Measurements from ENCODE around the gene ALCAM. TPM values are rescaled to one million over a fixed set of nuclear protein-coding genes. Genes with fewer than 3 reads are reported as not detected.

ALCAM gene
- total and polyA plus RNA-seq, 8 donors = 11.3 to 121 (median 50.7) TPM

- TF ChIP-seq POLR2A (IDR thresholded peaks at IDR 0.05) (no peak), POLR2AphosphoS5 (IDR thresholded peaks at IDR 0.05) (no peak), EP300 (IDR thresholded peaks at IDR 0.05) (no peak), CTCF (IDR thresholded peaks at IDR 0.05) (no peak)
- Histone ChIP-seq H3K4me1 (peaks cover 0 to 25% (median 10%) of the 10 kb centered on the region in 4 donors), H3K9me3 (no peaks in the 10 kb centered on the region), H3K27ac (no peak overlapping the region), H3K27me3 (no peaks in the 10 kb centered on the region), H3K36me3 (no peaks in the 10 kb centered on the region), H3K4me3 (no peak overlapping the region)
- DNase-seq = no peak
- intact Hi-C loops (cut with DNase I; ENCODE audit: low total_unique reads) = no loop called here
Measured at GRCh38 chr3:105373383-105373782, 6.7 kb downstream of the ALCAM start.

GRCh38 chr3:105375750-105376511 is 9.2 kb downstream of the ALCAM start:
- H3K9me3 ChIP-seq = no peaks in the 10 kb centered on the region
- H3K36me3 ChIP-seq = no peaks in the 10 kb centered on the region
- DNase-seq = no peak
- intact Hi-C loops (cut with DNase I; ENCODE audit: low total_unique reads) = no loop called here
- no peak overlapping the region for H3K4me3 ChIP-seq
- no peaks in the 10 kb centered on the region for H3K27me3 ChIP-seq
- TF ChIP-seq CTCF (IDR thresholded peaks at IDR 0.05) = no peak
- TF ChIP-seq POLR2A (IDR thresholded peaks at IDR 0.05) = no peak
- no peak for TF ChIP-seq EP300 (IDR thresholded peaks at IDR 0.05)
- TF ChIP-seq POLR2AphosphoS5 (IDR thresholded peaks at IDR 0.05) = no peak
- WGBS, 5 donors = 84 to 92% (median 89%) methylated on average over 8 of the region's 8 CpGs
- peaks cover 0 to 5% (median 2%) of the 10 kb centered on the region in 4 donors for H3K4me1 ChIP-seq
- no peak overlapping the region for H3K27ac ChIP-seq

- no peak overlapping the region for H3K4me3 ChIP-seq
- WGBS, 5 donors = 61 to 70% (median 63%) methylated on average over 2 of the region's 2 CpGs
- no peak for TF ChIP-seq CTCF (IDR thresholded peaks at IDR 0.05)
- no peak for TF ChIP-seq EP300 (IDR thresholded peaks at IDR 0.05)
- no peak for TF ChIP-seq POLR2AphosphoS5 (IDR thresholded peaks at IDR 0.05)
- TF ChIP-seq POLR2A (IDR thresholded peaks at IDR 0.05) = no peak
- H3K36me3 ChIP-seq = no peaks in the 10 kb centered on the region
- H3K27ac ChIP-seq = no peak overlapping the region
- H3K27me3 ChIP-seq = no peaks in the 10 kb centered on the region
- peaks cover 0 to 4% (median 0%) of the 10 kb centered on the region in 4 donors for H3K4me1 ChIP-seq
- intact Hi-C loops (cut with DNase I; ENCODE audit: low total_unique reads) = no loop called here
- DNase-seq = no peak
- H3K9me3 ChIP-seq = no peaks in the 10 kb centered on the region
Measured at GRCh38 chr3:105377716-105378115, 11.0 kb downstream of the ALCAM start.

GRCh38 chr3:105385179-105385578 is 18.5 kb downstream of the ALCAM start:
- Histone ChIP-seq H3K9me3 (peaks cover 0 to 4% (median 0%) of the 10 kb centered on the region in 4 donors), H3K4me1 (peaks cover 0 to 10% (median 4%) of the 10 kb centered on the region in 4 donors), H3K27me3 (no peaks in the 10 kb centered on the region), H3K27ac (no peak overlapping the region), H3K4me3 (no peak overlapping the region), H3K36me3 (no peaks in the 10 kb centered on the region)
- no peak for DNase-seq
- 94 to 98% (median 96%) methylated on average over 2 of the region's 2 CpGs for WGBS, 5 donors
- intact Hi-C loops (cut with DNase I; ENCODE audit: low total_unique reads) = no loop called here
- TF ChIP-seq CTCF (IDR thresholded peaks at IDR 0.05) (no peak), POLR2A (IDR thresholded peaks at IDR 0.05) (no peak), EP300 (IDR thresholded peaks at IDR 0.05) (no peak), POLR2AphosphoS5 (IDR thresholded peaks at IDR 0.05) (no peak)

All from stomach (tissue), 9 donors.